ENCODE results near the gene NOTUM. TPM values are rescaled to one million over a fixed set of nuclear protein-coding genes. Genes with fewer than 3 reads are reported as not detected.
A peak's percentile ranks its signal among the peaks of the same experiment; 100 is the strongest.

NOTUM gene
- total RNA-seq (2021) (not detected in 2 replicates), Bru-seq, nascent RNA (percentile 13 among the genes with signal in this experiment), BruChase-seq, experiment 1, labeled RNA remaining after a 2-hour chase (percentile 9 among the genes with signal in this experiment), BruChase-seq, experiment 2, labeled RNA remaining after a 6-hour chase (percentile 19 among the genes with signal in this experiment)
- long read RNA-seq, partial matches to known transcripts: 0 of 1 reads
- long read RNA-seq, other reads (novel, unspliced or antisense): 1 of 1 reads

GRCh38 chr17:81961087-81961511 lies at the start of gene NOTUM:
TSS of gene NOTUM (minus strand) at chr17:81961187. CDS start at chr17:81960909, 278 bp downstream.
- no TSS peak for BruUV-seq (replicated peaks)
- intact Hi-C loops (cut with micrococcal nuclease; ENCODE audit: unreplicated experiment): no loop called here
- H3K36me3 ChIP-seq (ENCODE audit: insufficient read depth, low read length, poor library complexity, severe bottlenecking): no peaks in the 10 kb centered on the region
- ChIA-PET CTCF (no interaction called here), POLR2A (ENCODE audit: low non-redundant PET) (no interaction called here)
- H3K9me3 ChIP-seq (ENCODE audit: low read depth, low read length, poor library complexity, severe bottlenecking): no peaks in the 10 kb centered on the region
- H3K27me3 ChIP-seq (replicated peaks; ENCODE audit: insufficient read depth, low read depth, low read length, poor library complexity): peaks cover 48% of the 10 kb centered on the region
- 0 out of 2 replicates have a peak, but pooled peaks have one; percentile 13 for TF ChIP-seq CTCF (conservative IDR thresholded peaks at IDR 0.05; ENCODE audit: low read depth, low read length)
- no peak for TF ChIP-seq EZH2 (IDR thresholded peaks at IDR 0.05; ENCODE audit: borderline replicate concordance, low read depth, low read length, poor library complexity, severe bottlenecking)
- H3K27ac ChIP-seq (ENCODE audit: low read depth, low read length, poor library complexity, severe bottlenecking): no peak within 1 kb of the TSS
- DNase-seq (ENCODE audit: low spot score): peak; percentile 67
- peak within 1 kb of the TSS; percentile 31 for H3K4me3 ChIP-seq (ENCODE audit: low read depth, low read length, poor library complexity, severe bottlenecking)
- no peaks in the 10 kb centered on the region for H3K4me1 ChIP-seq (ENCODE audit: insufficient read depth, low read length, poor library complexity, severe bottlenecking)

- no peaks in the 10 kb centered on the region for H3K9me3 ChIP-seq (ENCODE audit: low read depth, low read length, poor library complexity, severe bottlenecking)
- H3K4me1 ChIP-seq (ENCODE audit: insufficient read depth, low read length, poor library complexity, severe bottlenecking): peaks cover 4% of the 10 kb centered on the region
- H3K4me3 ChIP-seq (ENCODE audit: low read depth, low read length, poor library complexity, severe bottlenecking): no peak overlapping the region
- no peak overlapping the region for H3K27ac ChIP-seq (ENCODE audit: low read depth, low read length, poor library complexity, severe bottlenecking)
- POLR2A ChIA-PET (ENCODE audit: low non-redundant PET): no interaction called here
- H3K27me3 ChIP-seq (replicated peaks; ENCODE audit: insufficient read depth, low read depth, low read length, poor library complexity): no peaks in the 10 kb centered on the region
- BruUV-seq (replicated peaks): no TSS peak
- TF ChIP-seq EZH2 (IDR thresholded peaks at IDR 0.05; ENCODE audit: borderline replicate concordance, low read depth, low read length, poor library complexity, severe bottlenecking) (no peak), CTCF (conservative IDR thresholded peaks at IDR 0.05; ENCODE audit: low read depth, low read length) (no peak)
- DNase-seq (ENCODE audit: low spot score): no peak
- intact Hi-C loops (cut with micrococcal nuclease; ENCODE audit: unreplicated experiment): no loop called here
- CTCF ChIA-PET: no interaction called here
- H3K36me3 ChIP-seq (ENCODE audit: insufficient read depth, low read length, poor library complexity, severe bottlenecking): no peaks in the 10 kb centered on the region
Observed at GRCh38 chr17:82009413-82009812, 48.4 kb upstream of the NOTUM start.

DNA sequence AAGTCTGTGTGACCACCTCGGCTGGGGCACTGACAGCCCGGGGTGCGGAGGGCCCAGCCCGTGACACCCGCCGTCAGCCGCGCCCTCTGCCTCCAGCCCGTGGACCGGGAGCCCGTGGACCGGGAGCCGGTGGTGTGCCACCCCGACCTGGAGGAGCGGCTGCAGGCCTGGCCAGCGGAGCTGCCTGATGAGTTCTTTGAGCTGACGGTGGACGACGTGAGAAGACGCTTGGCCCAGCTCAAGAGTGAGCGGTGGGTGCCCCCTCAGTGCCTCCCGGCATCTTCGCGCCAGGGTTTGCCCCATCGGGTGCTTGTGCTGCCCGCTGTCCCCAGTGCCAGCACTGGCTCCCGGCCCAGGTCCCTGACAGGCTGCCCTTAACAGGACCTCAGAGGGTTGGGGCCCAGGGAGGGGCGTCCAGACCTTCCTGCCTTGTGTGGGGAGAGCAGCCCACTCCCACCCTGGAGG lies 48.0 kb upstream of the NOTUM start:
- Histone ChIP-seq H3K4me1 (ENCODE audit: insufficient read depth, low read length, poor library complexity, severe bottlenecking) (peaks cover 2% of the 10 kb centered on the region), H3K27ac (ENCODE audit: low read depth, low read length, poor library complexity, severe bottlenecking) (no peak overlapping the region), H3K27me3 (replicated peaks; ENCODE audit: insufficient read depth, low read depth, low read length, poor library complexity) (no peaks in the 10 kb centered on the region), H3K36me3 (ENCODE audit: insufficient read depth, low read length, poor library complexity, severe bottlenecking) (no peaks in the 10 kb centered on the region), H3K4me3 (ENCODE audit: low read depth, low read length, poor library complexity, severe bottlenecking) (no peak overlapping the region), H3K9me3 (ENCODE audit: low read depth, low read length, poor library complexity, severe bottlenecking) (no peaks in the 10 kb centered on the region)
- no peak for DNase-seq (ENCODE audit: low spot score)
- no TSS peak for BruUV-seq (replicated peaks)
- intact Hi-C loops (cut with micrococcal nuclease; ENCODE audit: unreplicated experiment): no loop called here
- ChIA-PET POLR2A (ENCODE audit: low non-redundant PET) (no interaction called here), CTCF (no interaction called here)
- TF ChIP-seq EZH2 (IDR thresholded peaks at IDR 0.05; ENCODE audit: borderline replicate concordance, low read depth, low read length, poor library complexity, severe bottlenecking) (no peak), CTCF (conservative IDR thresholded peaks at IDR 0.05; ENCODE audit: low read depth, low read length) (no peak)

Data from A673 (cell line).